ENCODE measurements around the gene DOCK10. TPM values are rescaled to one million over a fixed set of nuclear protein-coding genes. Genes with fewer than 3 reads are reported as not detected.
A peak's percentile ranks its signal among the peaks of the same experiment; 100 is the strongest.

The DOCK10 gene
- total RNA-seq, 1 donor from 2014 or later: 14.3 TPM

- Mint-ChIP-seq H3K27ac (ENCODE audit: unreplicated experiment) (no peak overlapping the region), H3K36me3 (ENCODE audit: low read depth) (peaks cover 2% of the 10 kb centered on the region), H3K27me3 (ENCODE audit: low read depth) (no peaks in the 10 kb centered on the region), H3K4me1 (ENCODE audit: low read depth) (peaks cover 36% of the 10 kb centered on the region), H3K9me3 (ENCODE audit: low read depth) (no peaks in the 10 kb centered on the region), H3K4me3 (ENCODE audit: unreplicated experiment) (no peak overlapping the region)
- peak; percentile 93 for TF ChIP-seq CTCF (IDR thresholded peaks at IDR 0.05)
- DNase-seq (ENCODE audit: low spot score): no peak
These were observed 40.1 kb downstream of the DOCK10 start for GRCh38 chr2:225002039-225002655.

GRCh38 chr2:224999754-225000153 lies 42.5 kb downstream of the DOCK10 start:
- Mint-ChIP-seq H3K27me3 (ENCODE audit: low read depth) (no peaks in the 10 kb centered on the region), H3K36me3 (ENCODE audit: low read depth) (no peaks in the 10 kb centered on the region), H3K4me1 (ENCODE audit: low read depth) (peaks cover 33% of the 10 kb centered on the region), H3K27ac (ENCODE audit: unreplicated experiment) (no peak overlapping the region), H3K9me3 (ENCODE audit: low read depth) (no peaks in the 10 kb centered on the region), H3K4me3 (ENCODE audit: unreplicated experiment) (no peak overlapping the region)
- no peak for TF ChIP-seq CTCF (IDR thresholded peaks at IDR 0.05)
- no peak for DNase-seq (ENCODE audit: low spot score)

- Mint-ChIP-seq H3K27me3 (ENCODE audit: low read depth) (no peaks in the 10 kb centered on the region), H3K4me3 (ENCODE audit: unreplicated experiment) (no peak overlapping the region), H3K9me3 (ENCODE audit: low read depth) (no peaks in the 10 kb centered on the region), H3K36me3 (ENCODE audit: low read depth) (no peaks in the 10 kb centered on the region), H3K4me1 (ENCODE audit: low read depth) (peaks cover 29% of the 10 kb centered on the region), H3K27ac (ENCODE audit: unreplicated experiment) (no peak overlapping the region)
- DNase-seq (ENCODE audit: low spot score): no peak
- no peak for TF ChIP-seq CTCF (IDR thresholded peaks at IDR 0.05)
These were observed 42.9 kb downstream of the DOCK10 start for GRCh38 chr2:224999321-224999720.

- TF ChIP-seq CTCF (IDR thresholded peaks at IDR 0.05): no peak
- no peak overlapping the region for H3K4me3 Mint-ChIP-seq (ENCODE audit: unreplicated experiment)
- H3K27me3 Mint-ChIP-seq (ENCODE audit: low read depth): no peaks in the 10 kb centered on the region
- peak overlapping the region; percentile 33 for H3K27ac Mint-ChIP-seq (ENCODE audit: unreplicated experiment)
- DNase-seq (ENCODE audit: low spot score): no peak
- peaks cover 24% of the 10 kb centered on the region for H3K4me1 Mint-ChIP-seq (ENCODE audit: low read depth)
- no peaks in the 10 kb centered on the region for H3K36me3 Mint-ChIP-seq (ENCODE audit: low read depth)
- H3K9me3 Mint-ChIP-seq (ENCODE audit: low read depth): no peaks in the 10 kb centered on the region
These were observed 44.5 kb downstream of the DOCK10 start for GRCh38 chr2:224997802-224998201.

DNA sequence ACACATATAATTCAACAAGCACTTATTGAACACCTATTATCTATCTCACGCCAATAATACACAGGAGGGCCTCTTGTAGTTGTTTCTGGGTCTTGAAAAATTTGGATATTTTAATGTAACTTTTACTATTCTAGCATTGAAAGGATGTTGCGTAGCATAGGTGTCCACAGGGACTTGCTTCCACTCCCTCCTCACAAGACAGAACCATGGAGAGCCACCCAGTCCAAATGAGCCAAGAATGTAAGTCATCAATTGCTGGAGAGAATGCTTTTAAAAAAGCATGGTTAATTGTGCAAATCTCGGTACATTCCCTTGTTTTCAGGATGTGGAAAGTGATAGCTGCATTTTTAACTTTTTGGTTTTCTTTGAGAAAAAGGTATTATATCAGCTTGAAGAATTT lies 46.8 kb downstream of the DOCK10 start:
- no peaks in the 10 kb centered on the region for H3K9me3 Mint-ChIP-seq (ENCODE audit: low read depth)
- H3K36me3 Mint-ChIP-seq (ENCODE audit: low read depth): no peaks in the 10 kb centered on the region
- peaks cover 17% of the 10 kb centered on the region for H3K4me1 Mint-ChIP-seq (ENCODE audit: low read depth)
- DNase-seq (ENCODE audit: low spot score): no peak
- no peak overlapping the region for H3K4me3 Mint-ChIP-seq (ENCODE audit: unreplicated experiment)
- TF ChIP-seq CTCF (IDR thresholded peaks at IDR 0.05): no peak
- H3K27ac Mint-ChIP-seq (ENCODE audit: unreplicated experiment): no peak overlapping the region
- H3K27me3 Mint-ChIP-seq (ENCODE audit: low read depth): no peaks in the 10 kb centered on the region
